Lower leg skin (tissue), 4 donors: Measurements from ENCODE around the gene ANGPT4. TPM values are rescaled to one million over a fixed set of nuclear protein-coding genes. Genes with fewer than 3 reads are reported as not detected.
A peak's percentile ranks its signal among the peaks of the same experiment; 100 is the strongest.

Experiments used
- DNase-seq, 2 donors: peaks; one replicate each; pipeline ENCODE4 v3.0.0-alpha.2; 2019; ENCODE audit warnings: low spot score in 2 of 2
- H3K4me3 ChIP-seq: fragments of 200-600 bp; sonication (generic); 2 replicates; pipeline ENCODE4 v1.5.1; 2017; ENCODE audit warnings: mild to moderate bottlenecking, low read depth; ENCODE audit not compliant: poor library complexity, severe bottlenecking
- CTCF ChIP-seq, 3 donors: fragments of 450-650 bp; IDR thresholded peaks; one replicate each; pipeline ENCODE4 v1.5.1; 2016; ENCODE audit warnings: antibody characterized with exemption in 3 of 3, mild to moderate bottlenecking in 3 of 3, moderate library complexity in 2 of 3
- POLR2A ChIP-seq, 2 donors: fragments of 450-650 bp; IDR thresholded peaks; one replicate each; pipeline ENCODE4 v1.6.1; 2016 to 2017; ENCODE audit warnings: antibody characterized with exemption in 2 of 2, mild to moderate bottlenecking in 1 of 2, moderate library complexity in 1 of 2
- WGBS, 2 donors: methylation state at CpG; one replicate each; pipeline ENCODE4 v1.1.5; 2018; 5-methylcytosine and 5-hydroxymethylcytosine counted together
- intact Hi-C: fragments of 100-400 bp; cut with DNase I; formaldehyde crosslinking; loops from one replicate; pipeline ENCODE4 v1.15.0; 2023; ENCODE audit warnings: low total_unique reads
- total RNA-seq, 4 donors: library from RNA; depleted of rRNA; stranded (reverse); fragments of >200 nt; gene quantifications; one replicate each; pipeline ENCODE4 v1.1.0, GENCODE V29; 2016

ANGPT4 gene
- total RNA-seq, 4 donors from 2014 or later: 0.80 to 4.2 (median 1.7) TPM

DNA sequence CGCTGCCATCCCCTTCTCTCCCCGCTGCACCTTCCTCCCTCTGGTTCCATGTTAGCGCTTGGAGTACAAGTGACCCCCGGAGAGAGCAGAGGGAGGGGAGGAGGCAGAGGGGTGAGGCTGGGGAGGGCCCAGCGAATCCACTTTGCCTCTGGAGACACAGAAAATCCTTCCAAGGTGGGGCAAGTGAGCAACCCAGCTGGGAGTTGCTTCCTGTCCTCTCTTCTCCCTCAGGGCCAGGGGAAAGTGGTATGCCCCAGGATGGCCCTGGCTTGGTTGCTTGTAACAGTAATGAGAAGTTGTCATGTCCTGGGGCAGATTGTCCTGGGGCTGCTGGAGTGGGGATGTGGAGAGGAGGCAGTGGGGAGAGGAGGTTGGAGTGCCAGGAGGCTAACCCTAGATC lies 691 bp upstream of the ANGPT4 start:
- H3K4me3 ChIP-seq: no peak overlapping the region
- DNase-seq: peak in 1 of 2 donors; percentile 68
- 41 to 51% methylated on average over 5 of the region's 5 CpGs for WGBS, 2 donors
- intact Hi-C loops: loop anchor here (5.0 kb wide), 1 partner anchor 780 kb away; no protein-coding TSS in a partner anchor
- TF ChIP-seq CTCF (IDR thresholded peaks at IDR 0.05): no peak
- TF ChIP-seq POLR2A (IDR thresholded peaks at IDR 0.05): no peak

- WGBS, 2 donors: 69 to 72% methylated on average over 15 of the region's 15 CpGs
- TF ChIP-seq POLR2A (IDR thresholded peaks at IDR 0.05) (no peak), CTCF (IDR thresholded peaks at IDR 0.05) (no peak)
- intact Hi-C loops: loop anchor here (5.0 kb wide), 1 partner anchor 778 kb away; no protein-coding TSS in a partner anchor
- peak in 1 of 2 donors; percentile 61 for DNase-seq
- no peak overlapping the region for H3K4me3 ChIP-seq
Observed at GRCh38 chr20:914727-915498, 1.2 kb downstream of the ANGPT4 start.

DNA sequence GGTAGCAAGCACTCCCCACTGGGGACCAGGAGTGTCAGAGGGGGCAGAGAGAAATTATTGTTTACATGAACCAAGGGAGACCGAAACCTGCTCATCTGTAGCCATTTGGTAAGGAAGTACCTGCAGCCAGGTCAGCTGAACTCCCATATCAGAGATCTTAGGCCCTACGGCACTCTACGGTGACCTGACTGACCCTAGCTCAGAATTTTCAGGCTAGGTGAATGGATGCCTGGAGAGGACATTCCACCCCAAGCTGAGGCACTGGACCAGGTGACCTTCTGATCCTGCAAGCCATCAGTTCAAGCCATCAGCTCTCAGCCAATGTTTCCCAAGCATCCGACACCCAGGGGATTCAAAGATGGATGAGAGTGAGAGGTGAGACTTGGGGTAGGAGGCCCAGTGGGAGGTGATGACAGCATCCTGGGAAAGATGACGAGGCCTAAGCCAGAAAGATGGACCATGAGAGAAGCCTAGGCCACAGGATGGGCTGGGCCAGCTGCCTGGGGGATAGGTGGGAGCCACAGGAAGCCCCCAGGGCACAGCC lies 2.8 kb downstream of the ANGPT4 start:
- TF ChIP-seq CTCF (IDR thresholded peaks at IDR 0.05) (no peak), POLR2A (IDR thresholded peaks at IDR 0.05) (no peak)
- no peak overlapping the region for H3K4me3 ChIP-seq
- DNase-seq: peak in 1 of 2 donors; percentile 50
- WGBS, 2 donors: 79 to 82% methylated on average over 5 of the region's 5 CpGs
- intact Hi-C loops: no loop called here

DNA sequence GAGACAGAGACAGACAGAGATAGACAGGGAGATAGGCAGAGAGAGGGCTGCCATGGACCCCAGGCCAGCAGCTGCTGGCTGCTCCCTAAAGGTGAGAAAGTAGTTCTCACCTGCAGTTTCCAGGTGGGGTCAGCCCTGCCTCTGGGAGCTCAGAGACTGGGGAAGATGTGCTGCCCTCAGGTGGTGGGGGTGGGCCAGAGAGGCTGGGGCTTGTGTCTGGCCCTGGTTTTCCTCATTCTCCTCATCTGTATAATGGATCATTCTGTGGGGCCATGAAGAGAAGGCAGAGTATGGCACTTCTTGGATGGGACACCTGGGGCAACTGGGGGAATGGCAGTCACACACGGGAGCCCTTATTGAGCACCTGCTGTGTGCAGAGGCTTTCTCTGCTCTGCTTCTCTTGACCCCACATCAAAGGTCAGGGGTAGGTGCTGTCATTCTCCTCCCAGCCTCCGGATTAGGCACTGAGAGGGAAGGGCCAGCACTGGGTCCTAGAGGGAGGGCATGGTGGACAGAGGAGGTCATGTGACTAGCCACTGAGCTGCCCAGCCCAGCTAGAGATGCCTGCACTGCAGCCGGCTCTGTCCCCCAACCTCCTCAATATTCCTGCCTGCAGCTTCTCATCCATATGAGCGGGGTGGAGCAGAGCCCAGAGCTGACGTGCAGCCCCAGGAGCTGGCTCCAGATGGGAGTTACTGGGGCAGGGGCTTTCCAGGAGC lies 4.1 kb downstream of the ANGPT4 start:
- 35 to 46% methylated on average over 5 of the region's 5 CpGs for WGBS, 2 donors
- intact Hi-C loops: no loop called here
- no peak overlapping the region for H3K4me3 ChIP-seq
- DNase-seq: peak in 1 of 2 donors; percentile 57
- TF ChIP-seq POLR2A (IDR thresholded peaks at IDR 0.05) (no peak), CTCF (IDR thresholded peaks at IDR 0.05) (no peak)

DNA sequence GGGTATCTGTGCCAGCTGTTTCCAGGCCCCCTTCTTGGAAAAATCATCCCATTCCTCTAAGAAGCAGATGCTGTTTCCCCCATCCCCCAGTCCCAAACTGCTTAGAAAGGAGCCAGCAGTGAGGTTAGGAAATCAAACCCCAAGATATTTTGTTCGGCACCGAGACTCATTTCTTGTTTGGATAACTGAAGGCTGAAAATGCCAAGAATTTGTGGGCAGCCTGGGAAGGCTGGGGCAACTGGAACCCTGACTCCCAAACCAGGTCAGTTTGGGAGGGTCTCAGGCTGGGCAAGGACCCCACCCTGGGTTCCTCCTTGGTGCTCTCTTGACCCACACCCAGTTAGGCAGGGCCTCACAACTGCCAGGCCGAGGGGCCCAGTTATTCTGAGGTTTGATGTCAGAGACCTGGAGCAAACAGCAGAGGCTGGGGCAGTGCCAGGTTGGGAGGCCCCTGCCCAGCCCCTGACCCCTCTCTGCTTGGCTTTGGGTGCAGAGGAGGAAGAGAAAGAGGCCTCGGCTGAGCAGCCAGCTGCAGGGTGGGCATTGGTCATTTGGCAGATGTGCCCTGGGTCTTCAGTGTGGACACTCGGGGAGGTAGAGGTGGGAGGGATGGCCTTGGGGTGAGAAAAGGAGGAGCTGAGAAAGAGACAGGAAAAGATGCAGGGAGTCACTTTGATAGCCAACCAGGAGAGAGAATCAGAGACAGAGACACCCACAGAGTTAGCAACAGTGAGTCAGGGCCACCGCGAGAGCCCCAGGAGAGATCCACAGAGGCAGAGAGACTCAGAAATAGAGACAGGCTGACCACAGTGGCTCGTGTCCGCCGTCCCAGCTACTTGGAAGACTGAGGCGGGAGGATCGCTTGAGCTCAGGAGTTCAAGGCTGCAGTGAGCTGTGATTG lies 5.0 kb downstream of the ANGPT4 start:
- 63 to 66% methylated on average over 12 of the region's 12 CpGs for WGBS, 2 donors
- intact Hi-C loops: no loop called here

More for the DNA sequence above, 5.0 kb downstream of the ANGPT4 start:
- TF ChIP-seq CTCF (IDR thresholded peaks at IDR 0.05) (no peak), POLR2A (IDR thresholded peaks at IDR 0.05) (no peak)
- H3K4me3 ChIP-seq: no peak overlapping the region
- DNase-seq: peak in 1 of 2 donors; percentile 73
